ENCODE data around the gene TAF12. TPM values are rescaled to one million over a fixed set of nuclear protein-coding genes. Genes with fewer than 3 reads are reported as not detected.
A peak's percentile ranks its signal among the peaks of the same experiment; 100 is the strongest.

The TAF12 gene
- total RNA-seq, 2 experiments from 2014 or later: 7.0 to 8.0 TPM

- Histone ChIP-seq H3K27ac (ENCODE audit: low read depth in 1 of 2, low read length in 2 of 2) (no peak overlapping the region), H3K27me3 (ENCODE audit: control insufficient read depth in 1 of 2, insufficient read depth in 2 of 2, low read length in 2 of 2) (no peaks in the 10 kb centered on the region), H3K4me1 (ENCODE audit: insufficient read depth, low read length) (no peaks in the 10 kb centered on the region), H3K4me3 (ENCODE audit: low read length) (no peak overlapping the region), H3K9me3 (ENCODE audit: control insufficient read depth in 1 of 2, insufficient read depth in 1 of 2, low read length in 2 of 2) (no peaks in the 10 kb centered on the region), H3K36me3 (ENCODE audit: insufficient read depth, low read length) (peaks cover 72% of the 10 kb centered on the region)
- Mint-ChIP-seq H3K36me3 (ENCODE audit: low read depth) (peaks cover 65% of the 10 kb centered on the region), H3K9me3 (no peaks in the 10 kb centered on the region), H3K4me3 (no peak overlapping the region), H3K4me1 (ENCODE audit: low read depth) (no peaks in the 10 kb centered on the region), H3K27ac (no peak overlapping the region), H3K27me3 (no peaks in the 10 kb centered on the region)
- intact Hi-C loops (cut with DNase I, micrococcal nuclease): loop anchor here (5.0 kb wide), 2 partner anchors 88 to 358 kb away; no protein-coding TSS in a partner anchor
- DNase-seq: no peak
- ATAC-seq (ENCODE audit: poor library complexity): no peak
- ChIA-PET CTCF (interaction anchor here (1.5 kb wide), 1 partner anchor 272 kb away, joined by 4 read pairs; no protein-coding TSS in a partner anchor), POLR2A (interaction anchor here (1.2 to 1.5 kb wide), 2 partner anchors 23 to 24 kb away, joined by 6 read pairs; no protein-coding TSS in a partner anchor)
- no peak for TF ChIP-seq CTCF (IDR thresholded peaks at IDR 0.05)
These were observed 37.9 kb downstream of the TAF12 start for GRCh38 chr1:28604962-28605361.

GRCh38 chr1:28604411-28604810 is 38.5 kb downstream of the TAF12 start:
- Mint-ChIP-seq H3K9me3 (no peaks in the 10 kb centered on the region), H3K36me3 (ENCODE audit: low read depth) (peaks cover 60% of the 10 kb centered on the region), H3K4me1 (ENCODE audit: low read depth) (no peaks in the 10 kb centered on the region), H3K4me3 (no peak overlapping the region), H3K27me3 (no peaks in the 10 kb centered on the region), H3K27ac (no peak overlapping the region)
- DNase-seq (no peak), ATAC-seq (ENCODE audit: poor library complexity) (no peak)
- TF ChIP-seq CTCF (IDR thresholded peaks at IDR 0.05): no peak
- H3K27ac ChIP-seq (ENCODE audit: low read depth in 1 of 2, low read length in 2 of 2): no peak overlapping the region
- ChIA-PET POLR2A (interaction anchor here (1.2 kb wide), 1 partner anchor 23 kb away, joined by 6 read pairs; no protein-coding TSS in a partner anchor), CTCF (interaction anchor here (1.5 kb wide), 1 partner anchor 272 kb away, joined by 4 read pairs; no protein-coding TSS in a partner anchor)
- peaks cover 67% of the 10 kb centered on the region for H3K36me3 ChIP-seq (ENCODE audit: insufficient read depth, low read length)
- no peaks in the 10 kb centered on the region for H3K4me1 ChIP-seq (ENCODE audit: insufficient read depth, low read length)
- intact Hi-C loops (cut with DNase I, micrococcal nuclease): loop anchor here (5.0 kb wide), 2 partner anchors 87 to 357 kb away; no protein-coding TSS in a partner anchor
- no peak overlapping the region for H3K4me3 ChIP-seq (ENCODE audit: low read length)
- H3K27me3 ChIP-seq (ENCODE audit: control insufficient read depth in 1 of 2, insufficient read depth in 2 of 2, low read length in 2 of 2): no peaks in the 10 kb centered on the region
- H3K9me3 ChIP-seq (ENCODE audit: control insufficient read depth in 1 of 2, insufficient read depth in 1 of 2, low read length in 2 of 2): no peaks in the 10 kb centered on the region

- Mint-ChIP-seq H3K27ac (no peak overlapping the region), H3K4me3 (no peak overlapping the region), H3K4me1 (ENCODE audit: low read depth) (no peaks in the 10 kb centered on the region), H3K27me3 (no peaks in the 10 kb centered on the region), H3K9me3 (no peaks in the 10 kb centered on the region), H3K36me3 (ENCODE audit: low read depth) (peaks cover 56% of the 10 kb centered on the region)
- ChIA-PET CTCF (interaction anchor here (0.6 to 1.8 kb wide), 7 partner anchors 12 to 354 kb away, joined by 3 to 8 read pairs (median 4); no protein-coding TSS in a partner anchor), POLR2A (interaction anchor here (0.6 to 1.5 kb wide), 6 partner anchors 21 to 354 kb away, joined by 3 to 7 read pairs (median 4); no protein-coding TSS in a partner anchor)
- no peaks in the 10 kb centered on the region for H3K9me3 ChIP-seq (ENCODE audit: control insufficient read depth in 1 of 2, insufficient read depth in 1 of 2, low read length in 2 of 2)
- H3K4me1 ChIP-seq (ENCODE audit: insufficient read depth, low read length): peaks cover 3% of the 10 kb centered on the region
- H3K4me3 ChIP-seq (ENCODE audit: low read length): no peak overlapping the region
- peak; percentile 67 for TF ChIP-seq CTCF (IDR thresholded peaks at IDR 0.05)
- no peaks in the 10 kb centered on the region for H3K27me3 ChIP-seq (ENCODE audit: control insufficient read depth in 1 of 2, insufficient read depth in 2 of 2, low read length in 2 of 2)
- no peak overlapping the region for H3K27ac ChIP-seq (ENCODE audit: low read depth in 1 of 2, low read length in 2 of 2)
- intact Hi-C loops (cut with DNase I, micrococcal nuclease): loop anchor here (1.0 to 5.0 kb wide), 5 partner anchors 84 to 355 kb away; no protein-coding TSS in a partner anchor
- DNase-seq: peak in 6 of 14 experiments; percentile 11 to 65 (median 48)
- H3K36me3 ChIP-seq (ENCODE audit: insufficient read depth, low read length): peaks cover 56% of the 10 kb centered on the region
- no peak for ATAC-seq (ENCODE audit: poor library complexity)
These were observed 40.1 kb downstream of the TAF12 start for GRCh38 chr1:28602536-28603439.
